H9 (cell line): ENCODE data around the gene TP53TG5. TPM values are rescaled to one million over a fixed set of nuclear protein-coding genes. Genes with fewer than 3 reads are reported as not detected.

Source experiments
- DNase-seq: peaks from one replicate; pipeline ENCODE4 v3.0.0-alpha.2; 2017
- H2AFZ ChIP-seq: one replicate; pipeline ENCODE4 v1.6.1; 2013; ENCODE audit warnings: mild to moderate bottlenecking, low read length, control low read depth, moderate library complexity
- H2AK5ac ChIP-seq: 2 replicates; pipeline ENCODE4 v1.6.1; 2013; ENCODE audit warnings: low read length, control low read depth, mixed read lengths; ENCODE audit not compliant: insufficient read length
- H2BK120ac ChIP-seq: one replicate; pipeline ENCODE4 v1.6.1; 2013; ENCODE audit warnings: low read depth, mild to moderate bottlenecking, low read length, control low read depth, inconsistent platforms; ENCODE audit not compliant: poor library complexity, severe bottlenecking
- H2BK12ac ChIP-seq: 2 replicates; pipeline ENCODE4 v1.6.1; 2013; ENCODE audit warnings: low read length, control low read depth, mixed read lengths, low read depth; ENCODE audit not compliant: insufficient read length
- H2BK15ac ChIP-seq: 2 replicates; pipeline ENCODE4 v1.6.1; 2013; ENCODE audit warnings: low read depth, low read length, control low read depth
- H2BK20ac ChIP-seq: one replicate; pipeline ENCODE4 v1.6.1; 2013; ENCODE audit warnings: low read depth, mild to moderate bottlenecking, low read length, control low read depth, inconsistent platforms; ENCODE audit not compliant: poor library complexity, severe bottlenecking
- H2BK5ac ChIP-seq: 2 replicates; pipeline ENCODE4 v1.6.1; 2013; ENCODE audit warnings: low read length, control low read depth, mixed read lengths; ENCODE audit not compliant: insufficient read length
- H3K14ac ChIP-seq: 2 replicates; pipeline ENCODE4 v1.6.1; 2013; ENCODE audit warnings: low read length, control low read depth; ENCODE audit not compliant: insufficient read depth
- H3K18ac ChIP-seq: 2 replicates; pipeline ENCODE4 v1.6.1; 2013; ENCODE audit warnings: low read depth, mild to moderate bottlenecking, mixed read lengths, low read length, control low read depth; ENCODE audit not compliant: insufficient read length
- H3K23ac ChIP-seq: 2 replicates; pipeline ENCODE4 v1.6.1; 2013; ENCODE audit warnings: low read length, control low read depth, mixed read lengths, low read depth; ENCODE audit not compliant: insufficient read length
- H3K23me2 ChIP-seq: 2 replicates; pipeline ENCODE4 v1.6.1; 2013; ENCODE audit warnings: low read depth, mild to moderate bottlenecking, mixed read lengths, low read length, control low read depth; ENCODE audit not compliant: insufficient read length, poor library complexity, severe bottlenecking
- H3K27ac ChIP-seq: 2 replicates; pipeline ENCODE4 v1.5.1; 2013; ENCODE audit warnings: low read length, control low read depth, mixed read lengths, low read depth; ENCODE audit not compliant: insufficient read length
- H3K27me3 ChIP-seq: 2 replicates; pipeline ENCODE4 v1.6.1; 2013; ENCODE audit warnings: low read length, control low read depth, inconsistent platforms; ENCODE audit not compliant: insufficient read depth
- H3K4ac ChIP-seq: 2 replicates; pipeline ENCODE4 v1.6.1; 2013; ENCODE audit warnings: low read depth, mild to moderate bottlenecking, control low read depth, inconsistent platforms, low read length, moderate library complexity
- H3K4me1 ChIP-seq: 2 replicates; pipeline ENCODE4 v1.6.1; 2013; ENCODE audit warnings: low read length, control low read depth, inconsistent platforms; ENCODE audit not compliant: insufficient read depth
- H3K4me2 ChIP-seq: 2 replicates; pipeline ENCODE4 v1.6.1; 2013; ENCODE audit warnings: low read length, control low read depth, mixed read lengths; ENCODE audit not compliant: insufficient read length, insufficient read depth
- H3K56ac ChIP-seq: 2 replicates; pipeline ENCODE4 v1.6.1; 2013; ENCODE audit warnings: low read depth, mild to moderate bottlenecking, mixed read lengths, low read length, control low read depth; ENCODE audit not compliant: insufficient read length
- H3K79me1 ChIP-seq: 2 replicates; pipeline ENCODE4 v1.6.1; 2013; ENCODE audit warnings: low read depth, mild to moderate bottlenecking, moderate library complexity, low read length, control low read depth, inconsistent platforms; ENCODE audit not compliant: insufficient read depth, poor library complexity, severe bottlenecking
- H3K79me2 ChIP-seq: 2 replicates; pipeline ENCODE4 v1.6.1; 2013; ENCODE audit warnings: low read length, control low read depth, inconsistent platforms; ENCODE audit not compliant: insufficient read depth
- H3K9ac ChIP-seq: 2 replicates; pipeline ENCODE4 v1.6.1; 2013; ENCODE audit warnings: low read length, control low read depth, mixed read lengths; ENCODE audit not compliant: insufficient read length; ENCODE audit errors: extremely low read depth
- H3K9me3 ChIP-seq: one replicate; pipeline ENCODE4 v1.6.1; 2013; ENCODE audit warnings: low read depth, low read length, inconsistent platforms; ENCODE audit not compliant: control insufficient read depth
- H3T11ph ChIP-seq: one replicate; pipeline ENCODE4 v1.6.1; 2013; ENCODE audit warnings: mild to moderate bottlenecking, low read length, control low read depth, inconsistent platforms
- H4K20me1 ChIP-seq: one replicate; pipeline ENCODE4 v1.6.1; 2013; ENCODE audit not compliant: control insufficient read depth, insufficient read length, insufficient read depth
- H4K5ac ChIP-seq: 2 replicates; pipeline ENCODE4 v1.6.1; 2013; ENCODE audit warnings: low read depth, mild to moderate bottlenecking, mixed read lengths, low read length, control low read depth; ENCODE audit not compliant: insufficient read length
- H4K8ac ChIP-seq: replicated peaks from 2 replicates; pipeline ENCODE4 v1.6.1; 2013; ENCODE audit warnings: low read length, control low read depth, mixed read lengths, low read depth; ENCODE audit not compliant: insufficient read length
- H4K91ac ChIP-seq: 2 replicates; pipeline ENCODE4 v1.6.1; 2013; ENCODE audit warnings: low read depth, mild to moderate bottlenecking, moderate library complexity, mixed read lengths, low read length, control low read depth; ENCODE audit not compliant: insufficient read length
- H3K27ac Mint-ChIP-seq, 3 experiments: 2 replicates in 2 of 3; 3 replicates in 1 of 3; pipeline ENCODE4 v1.8.0; 2020 to 2021; ENCODE audit warnings: mixed read lengths in 3 of 3, mild to moderate bottlenecking in 1 of 3, moderate library complexity in 1 of 3
- H3K27me3 Mint-ChIP-seq: 2 replicates; pipeline ENCODE4 v1.8.0; 2021; ENCODE audit warnings: low read depth, mild to moderate bottlenecking, moderate library complexity, mixed read lengths
- H3K36me3 Mint-ChIP-seq, 3 experiments: 2 replicates in 2 of 3; 3 replicates in 1 of 3; pipeline ENCODE4 v1.8.0; 2020 to 2021; ENCODE audit warnings: low read depth in 3 of 3, mixed read lengths in 3 of 3; ENCODE audit not compliant: insufficient read depth in 1 of 3
- H3K4me1 Mint-ChIP-seq, 2 experiments: 2 replicates each; pipeline ENCODE4 v1.8.0; 2020; ENCODE audit warnings: mixed read lengths in 2 of 2
- H3K4me3 Mint-ChIP-seq, 2 experiments: 2 replicates in 1 of 2; 3 replicates in 1 of 2; pipeline ENCODE4 v1.8.0; 2020 to 2021; ENCODE audit warnings: mild to moderate bottlenecking in 2 of 2, mixed read lengths in 2 of 2, moderate library complexity in 1 of 2
- H3K9me3 Mint-ChIP-seq, 2 experiments: 2 replicates in 1 of 2; 3 replicates in 1 of 2; pipeline ENCODE4 v1.8.0; 2020; ENCODE audit warnings: mild to moderate bottlenecking in 2 of 2, mixed read lengths in 2 of 2, moderate library complexity in 1 of 2
- CTCF ChIP-seq: fragments of 200-600 bp; sonication (generic); conservative IDR thresholded peaks from 3 replicates; pipeline ENCODE4 v1.8.0; 2021; ENCODE audit warnings: antibody characterized with exemption, mild to moderate bottlenecking
- WGBS: extraction: QIAGEN DNeasy Blood & Tissue Kit; methylation state at CpG from one replicate; pipeline ENCODE4 v1.1.7; 2013; ENCODE audit warnings: missing lambda C conversion rate, low lambda C conversion rate, mixed read lengths; ENCODE audit not compliant: insufficient read length; ENCODE audit errors: extremely low coverage; 5-methylcytosine and 5-hydroxymethylcytosine counted together
- total RNA-seq: library from RNA; stranded (reverse); gene quantifications from 2 replicates; pipeline ENCODE4 v1.2.1, GENCODE V29; 2021

Gene TP53TG5
- total RNA-seq, 1 experiment from 2014 or later: not detected

GRCh38 chr20:45404438-45404837 is 26.3 kb upstream of the TP53TG5 start:
- H2BK5ac ChIP-seq: no peak overlapping the region
- peaks cover 13 to 31% (median 20%) of the 10 kb centered on the region in 3 experiments for H3K36me3 Mint-ChIP-seq
- peaks cover 47% of the 10 kb centered on the region for H3K27me3 Mint-ChIP-seq

More at GRCh38 chr20:45404438-45404837, 26.3 kb upstream of the TP53TG5 start:
- Histone ChIP-seq H2BK120ac (no peak overlapping the region), H3K4ac (no peak overlapping the region), H3K79me2 (no peaks in the 10 kb centered on the region), H3K27ac (no peak overlapping the region), H4K5ac (no peak overlapping the region), H2BK20ac (no peak overlapping the region), H4K8ac (no peak overlapping the region), H3K14ac (no peak overlapping the region), H3K9ac (no peak overlapping the region), H3K23ac (no peak overlapping the region), H3K18ac (no peak overlapping the region), H3K4me2 (no peak overlapping the region), H2AFZ (no peak overlapping the region), H2BK15ac (no peak overlapping the region), H3K9me3 (no peaks in the 10 kb centered on the region), H3K79me1 (no peaks in the 10 kb centered on the region), H3K23me2 (peaks cover 21% of the 10 kb centered on the region), H2BK12ac (no peak overlapping the region), H3K56ac (no peak overlapping the region), H3K4me1 (peaks cover 3% of the 10 kb centered on the region; the same call in 1 of the 2 replicates), H2AK5ac (no peak overlapping the region), H4K91ac (no peak overlapping the region), H3T11ph (no peak overlapping the region), H4K20me1 (no peaks in the 10 kb centered on the region), H3K27me3 (peaks cover 4% of the 10 kb centered on the region; the same call in 1 of the 2 replicates)
- H3K27ac Mint-ChIP-seq: no peak overlapping the region
- H3K4me1 Mint-ChIP-seq: peaks cover 12 to 15% of the 10 kb centered on the region in 2 experiments
- WGBS: no CpG with 5 or more reads among the region's 1 CpG
- no peak for DNase-seq
- no peak for TF ChIP-seq CTCF
- peaks cover 25 to 26% of the 10 kb centered on the region in 2 experiments for H3K9me3 Mint-ChIP-seq
- peak overlapping the region; percentile 9 to 45; a peak in 3 of 5 replicates for H3K4me3 Mint-ChIP-seq
